Mammary epithelial cell (primary cell): ENCODE measurements around the gene MAPKBP1.

Experiments
- CTCF ChIP-seq, 2 donors: IDR thresholded peaks in 1 of 2; conservative IDR thresholded peaks in 1 of 2; 2 replicates each; pipeline ENCODE4 v1.5.1; 2011 to 2012; ENCODE audit warnings: inconsistent platforms in 2 of 2, low read length in 2 of 2, mild to moderate bottlenecking in 2 of 2, control low read depth in 1 of 2, low read depth in 1 of 2; ENCODE audit not compliant: insufficient read depth in 1 of 2; ENCODE audit errors: extremely low read depth in 1 of 2
- EZH2 ChIP-seq: IDR thresholded peaks from 2 replicates; pipeline ENCODE4 v1.6.1; 2012; ENCODE audit warnings: low read length, inconsistent platforms, borderline replicate concordance

- TF ChIP-seq CTCF (conservative IDR thresholded peaks at IDR 0.05 in 1 of 2, IDR thresholded peaks at IDR 0.05 in 1 of 2; ENCODE audit: extremely low read depth in 1 of 2, insufficient read depth in 1 of 2, low read depth in 1 of 2, low read length in 2 of 2) (no peak), EZH2 (no peak)
Measured at GRCh38 chr15:41791547-41791937, 17.3 kb downstream of the MAPKBP1 start.
